Panc1 (cell line): ENCODE measurements around the gene C16orf74.

ENCODE experiments used
- CTCF ChIP-seq: fragments of 450-650 bp; IDR thresholded peaks from 2 replicates; pipeline ENCODE4 v1.5.1; 2017; ENCODE audit warnings: mild to moderate bottlenecking
- POLR2AphosphoS5 ChIP-seq: IDR thresholded peaks from 2 replicates; pipeline ENCODE4 v1.6.1; 2012; ENCODE audit warnings: mild to moderate bottlenecking, low read depth, low read length, moderate library complexity
- REST ChIP-seq, 2 experiments: IDR thresholded peaks; 2 replicates each; pipeline ENCODE4 v1.6.1; 2011 to 2012; ENCODE audit warnings: low read depth in 2 of 2, control low read depth in 1 of 2, low read length in 1 of 2, mild to moderate bottlenecking in 1 of 2, moderate library complexity in 1 of 2; ENCODE audit not compliant: insufficient read depth in 1 of 2
- SIN3A ChIP-seq: IDR thresholded peaks from 2 replicates; pipeline ENCODE4 v1.6.1; 2012; ENCODE audit warnings: low read depth, mild to moderate bottlenecking, low read length, moderate library complexity, borderline replicate concordance; ENCODE audit not compliant: insufficient read depth
- TCF7L2 ChIP-seq: IDR thresholded peaks from 2 replicates; pipeline ENCODE4 v1.6.1; 2011; ENCODE audit warnings: mild to moderate bottlenecking, low read depth, low read length, inconsistent platforms

GRCh38 chr16:85774136-85774535, 23.2 kb upstream of the C16orf74 start:
- TF ChIP-seq CTCF = no peak
- TF ChIP-seq POLR2AphosphoS5 = no peak
- no peak for TF ChIP-seq REST (IDR thresholded peaks at IDR 0.05; ENCODE audit: insufficient read depth in 1 of 2, low read depth in 2 of 2, low read length in 1 of 2)
- TF ChIP-seq TCF7L2 = no peak
- TF ChIP-seq SIN3A = no peak
